NOMO-1 (cell line): ENCODE data around the gene PPP1R11.
"Not testable (repeated sequence)": the region's sequence is repeated elsewhere in the genome, so short reads cannot be mapped to it uniquely, and the experiment has no call there.

ENCODE experiments used
- DNase-seq, 2 experiments: peaks; one replicate each; lab custom pipeline; 2025; ENCODE audit not compliant: unreplicated experiment in 2 of 2; lab: John Stamatoyannopoulos, UW

Gene PPP1R11, protein sequence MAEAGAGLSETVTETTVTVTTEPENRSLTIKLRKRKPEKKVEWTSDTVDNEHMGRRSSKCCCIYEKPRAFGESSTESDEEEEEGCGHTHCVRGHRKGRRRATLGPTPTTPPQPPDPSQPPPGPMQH

DNA sequence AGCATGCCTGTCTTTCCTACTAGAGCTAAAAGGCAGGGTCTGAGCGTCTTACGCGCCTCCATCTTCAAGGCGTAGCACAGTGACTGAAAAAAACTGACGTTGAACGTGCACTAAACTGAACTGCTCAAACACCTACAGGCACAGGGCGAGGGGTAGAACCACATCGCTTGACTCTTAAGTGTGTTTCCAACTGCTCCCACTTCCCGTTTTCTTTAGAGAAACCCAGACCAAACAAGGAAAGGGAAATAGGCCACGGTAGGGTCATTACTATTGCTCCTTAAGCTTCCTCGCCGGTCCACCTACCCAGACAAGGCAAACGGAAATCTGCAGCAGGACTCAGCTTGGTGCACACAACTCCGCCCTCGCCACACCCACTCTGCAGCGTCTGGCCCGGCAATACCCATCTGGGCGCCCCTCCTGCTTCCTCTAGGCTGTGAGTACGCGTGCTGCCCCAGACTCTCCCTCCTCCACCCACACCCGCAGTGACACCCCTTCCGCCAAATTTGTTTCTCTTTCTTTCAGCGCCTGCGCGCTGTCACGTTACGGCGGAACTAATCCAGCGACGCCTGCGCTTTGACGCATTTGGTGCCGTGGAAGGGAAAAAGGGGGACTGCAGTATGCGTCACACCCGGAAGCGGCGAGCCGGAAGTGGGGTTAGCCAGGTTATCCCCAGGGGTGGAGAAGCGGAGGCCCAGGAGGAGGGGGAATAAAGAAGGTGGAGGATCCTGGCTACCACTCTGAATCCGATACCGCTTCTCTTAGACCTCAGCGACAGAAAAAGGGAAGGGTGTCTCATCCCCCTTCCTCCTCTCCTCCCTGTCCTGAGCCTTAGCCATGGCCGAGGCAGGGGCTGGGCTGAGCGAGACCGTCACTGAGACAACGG lies at the start of gene PPP1R11:
Gene PPP1R11, plus strand, starts transcription at position 622 of the 883 bp plus-strand sequence. Its CDS starts 213 bp downstream, at position 835.
- DNase-seq = peak; percentile 99 to 100

DNA sequence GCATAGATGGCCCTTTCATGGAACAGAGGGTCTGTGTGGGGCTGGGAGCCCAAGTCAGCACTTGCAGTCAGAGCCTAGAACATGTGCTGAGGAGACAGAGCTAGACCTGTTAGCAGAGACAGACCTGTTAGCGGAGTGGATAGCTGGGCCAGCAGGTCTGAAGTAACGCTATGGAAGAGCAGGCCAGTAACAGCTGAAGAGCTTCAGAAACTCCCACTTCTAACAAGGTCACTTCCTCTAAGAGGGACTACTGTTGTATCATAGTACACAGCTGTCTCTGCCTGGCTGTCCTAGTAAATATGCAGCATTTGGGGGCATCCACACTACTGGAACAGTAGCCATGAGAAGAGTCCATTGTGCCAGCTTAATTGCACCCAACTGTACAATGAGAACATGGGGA lies 47.2 kb upstream of the PPP1R11 start:
- no peak for DNase-seq

DNA sequence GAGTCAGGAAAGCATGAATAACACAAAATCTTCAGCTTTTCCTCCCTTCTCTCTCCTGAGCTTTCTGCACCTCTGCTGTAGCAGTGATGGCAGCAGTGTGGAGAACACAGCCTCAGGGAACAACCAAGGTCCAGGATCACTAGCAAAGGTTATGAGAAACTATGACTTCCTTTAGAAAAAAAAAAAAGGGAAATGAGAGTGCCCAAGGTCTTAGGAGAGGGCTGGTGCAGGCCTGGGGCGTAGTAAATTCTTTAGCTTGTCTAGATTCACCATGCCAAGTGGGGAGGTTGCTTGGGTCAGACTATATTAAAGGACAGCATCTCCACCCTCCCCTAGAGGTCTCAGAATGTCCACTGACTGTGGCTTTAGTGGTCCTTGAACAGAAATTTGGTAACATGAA lies 46.4 kb upstream of the PPP1R11 start:
- DNase-seq = peak; percentile 52 to 57

DNA sequence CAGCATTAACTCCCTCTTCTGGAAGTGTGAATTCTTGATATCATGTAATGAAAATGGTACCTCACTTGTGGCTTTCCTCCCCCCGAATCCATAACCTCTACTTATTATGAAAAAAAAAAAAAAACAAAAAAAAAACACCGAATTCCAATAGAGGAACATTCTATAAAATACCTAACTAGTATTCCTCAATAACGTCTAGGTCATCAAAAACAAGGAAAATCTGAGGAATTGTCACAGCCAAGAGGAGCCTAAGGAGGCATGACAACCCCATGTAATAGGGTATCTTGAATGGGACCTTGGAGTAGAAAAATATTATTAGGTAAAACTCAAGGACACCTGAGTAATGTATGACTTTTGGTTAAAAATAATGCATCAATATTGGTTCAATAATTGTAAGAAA lies 44.8 kb upstream of the PPP1R11 start:
- DNase-seq = no peak

DNA sequence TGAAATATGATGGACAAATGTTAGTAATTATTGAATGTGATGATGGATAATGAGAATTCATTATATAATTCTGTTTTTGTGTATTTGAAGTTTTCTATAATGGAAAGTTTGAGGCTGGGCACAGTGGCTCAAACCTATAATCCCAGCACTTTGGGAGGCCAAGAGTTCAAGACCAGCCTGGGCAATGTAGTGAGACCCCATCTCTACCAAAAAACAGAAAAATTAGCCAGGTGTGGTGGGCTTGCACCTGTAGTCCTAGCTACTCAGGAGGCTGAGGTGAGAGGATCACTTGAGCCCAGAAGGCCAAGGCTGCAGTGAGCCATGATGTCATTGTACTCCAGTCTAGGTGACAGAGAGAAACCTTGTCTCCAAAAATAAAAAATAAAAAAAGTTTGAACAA lies 44.3 kb upstream of the PPP1R11 start:
- DNase-seq = not testable (repeated sequence)

DNA sequence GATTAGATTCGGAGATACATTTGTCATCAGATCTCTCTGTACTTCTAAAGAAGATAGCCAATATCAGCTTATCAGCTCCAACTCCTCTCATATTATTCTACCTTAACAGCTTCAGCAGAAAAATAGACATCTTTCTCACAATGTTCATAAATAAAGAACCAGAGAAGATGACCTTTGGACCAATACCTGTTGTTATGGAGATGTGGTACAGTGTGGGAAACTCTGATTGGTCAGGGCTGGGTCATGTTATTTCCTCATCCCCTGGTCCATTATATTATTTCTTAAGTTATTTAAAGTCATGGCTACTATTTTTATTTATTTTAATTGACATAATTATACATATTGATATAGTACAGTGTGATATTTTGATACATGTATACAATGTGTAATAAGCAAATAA lies 41.8 kb upstream of the PPP1R11 start:
- DNase-seq = no peak

DNA sequence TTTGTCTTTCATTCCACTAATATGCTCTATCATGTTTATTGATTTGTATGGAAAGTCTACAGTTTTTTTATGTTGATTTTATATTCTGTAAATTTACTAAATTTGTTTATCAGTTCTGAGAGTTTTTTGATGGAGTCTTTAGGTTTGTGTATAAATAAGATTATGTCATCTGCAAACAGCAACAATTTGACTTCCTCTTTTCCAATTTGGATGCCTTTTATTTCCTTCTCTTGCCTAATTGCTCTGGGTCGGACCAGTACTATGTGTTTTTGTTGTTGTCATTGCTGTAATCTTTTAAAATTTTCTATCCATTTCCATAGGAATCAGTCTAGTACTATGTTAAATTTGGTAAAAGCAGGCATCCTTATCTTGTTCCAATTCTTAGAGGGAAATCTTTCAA lies 37.4 kb upstream of the PPP1R11 start:
- no peak for DNase-seq

DNA sequence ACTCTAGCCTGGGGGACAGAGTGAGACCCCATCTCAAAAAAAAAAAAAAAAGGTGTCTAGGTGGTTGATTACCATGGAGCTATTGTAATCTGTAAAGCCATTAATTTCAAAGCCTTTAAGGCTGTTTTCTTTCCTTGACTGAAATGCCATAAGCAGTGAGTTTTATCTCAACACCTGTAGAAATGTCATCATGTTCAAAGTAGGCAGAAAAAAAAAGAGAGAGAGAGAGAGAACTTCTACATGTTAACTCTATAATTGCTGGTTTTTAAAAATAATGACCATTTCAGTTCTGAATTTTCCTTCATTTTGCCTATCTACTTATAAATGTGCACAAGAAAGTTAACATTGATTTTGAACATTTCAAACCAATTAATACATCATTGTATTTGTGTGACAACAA lies 35.6 kb upstream of the PPP1R11 start:
- DNase-seq = no peak

DNA sequence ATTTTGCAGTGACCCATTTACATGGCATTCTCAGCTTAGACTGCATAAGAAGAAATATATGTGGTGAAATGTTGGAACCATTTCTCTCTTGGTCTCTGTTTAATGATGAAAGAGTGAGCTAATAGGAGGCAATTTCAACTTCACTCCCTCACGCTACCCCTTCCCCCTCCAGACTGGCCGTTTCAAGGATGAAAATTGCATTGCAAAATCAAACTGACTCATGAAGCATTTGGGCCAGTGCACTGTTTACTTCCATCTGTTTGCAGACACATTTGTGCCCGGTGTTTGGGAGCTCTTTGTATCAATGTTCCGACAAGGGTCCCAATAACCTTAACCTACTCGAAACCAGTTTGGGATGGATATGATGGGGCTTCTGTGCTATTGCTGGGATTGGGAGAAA lies 33.6 kb upstream of the PPP1R11 start:
- DNase-seq = peak; percentile 84 to 90

DNA sequence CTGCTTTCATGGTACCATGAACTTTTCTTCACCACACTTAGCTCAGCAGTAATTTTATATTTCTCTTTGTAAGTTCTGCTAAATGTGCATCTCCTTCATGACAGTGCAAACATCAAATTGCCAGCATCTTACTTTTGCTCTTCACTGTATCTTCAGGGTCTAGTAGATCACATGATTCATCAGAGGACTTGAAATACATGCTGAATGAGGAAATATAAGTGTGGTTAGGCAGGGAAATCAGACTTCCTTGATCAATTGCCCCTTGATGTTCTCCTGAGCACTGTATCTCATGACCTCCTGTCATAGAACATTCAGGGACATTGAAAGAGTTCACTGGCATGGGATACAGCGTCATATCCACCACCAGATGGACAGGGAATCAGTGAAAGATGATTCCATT lies 31.2 kb upstream of the PPP1R11 start:
- peak in 1 of 2 experiments; percentile 52 for DNase-seq

DNA sequence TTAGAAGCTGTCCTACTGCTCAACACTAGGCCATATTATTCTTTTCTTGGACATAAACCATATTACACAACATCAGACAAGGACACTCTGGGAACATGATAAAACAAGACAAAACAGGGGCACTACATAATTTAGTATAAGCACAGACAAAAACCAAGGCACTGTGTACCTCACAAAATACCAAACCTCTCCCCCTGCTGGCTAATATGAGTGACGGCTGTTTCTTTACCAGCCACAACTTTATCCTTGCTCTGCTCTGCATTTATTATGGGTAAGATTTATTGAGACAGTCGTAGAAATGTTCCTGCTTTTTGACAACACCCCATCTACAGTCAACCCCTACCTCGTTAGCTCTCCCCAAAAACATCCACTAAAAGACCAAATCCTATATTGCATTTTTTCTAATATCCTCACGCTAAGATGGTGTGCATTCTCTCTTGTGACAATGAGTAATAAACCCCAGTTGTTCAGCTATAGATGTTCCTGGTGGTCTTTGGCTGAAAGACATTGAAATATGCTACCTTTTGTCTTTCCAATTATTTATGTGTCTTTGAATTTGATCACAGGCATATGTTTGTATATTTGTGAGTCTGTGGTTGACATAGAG lies 29.7 kb upstream of the PPP1R11 start:
- DNase-seq = peak in 1 of 2 experiments; percentile 53

DNA sequence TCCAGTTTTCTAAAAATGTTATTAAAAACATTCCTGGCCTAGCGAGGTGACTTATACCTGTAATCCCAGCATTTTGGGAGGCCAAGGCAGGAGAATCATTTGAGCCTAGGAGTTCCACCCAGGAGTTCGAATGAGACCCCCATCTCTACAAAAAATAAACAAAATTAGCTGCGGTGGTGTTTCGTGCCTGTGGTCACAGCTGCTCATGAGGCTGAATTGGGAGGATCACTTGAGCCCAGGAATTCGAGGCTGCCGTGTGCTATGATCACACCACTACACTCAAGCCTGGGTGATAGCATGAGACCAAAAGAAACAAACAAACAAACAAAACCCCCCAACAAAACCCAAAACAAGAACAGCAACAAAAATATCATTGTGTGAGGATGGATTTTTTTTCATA lies 25.8 kb upstream of the PPP1R11 start:
- DNase-seq = no peak

DNA sequence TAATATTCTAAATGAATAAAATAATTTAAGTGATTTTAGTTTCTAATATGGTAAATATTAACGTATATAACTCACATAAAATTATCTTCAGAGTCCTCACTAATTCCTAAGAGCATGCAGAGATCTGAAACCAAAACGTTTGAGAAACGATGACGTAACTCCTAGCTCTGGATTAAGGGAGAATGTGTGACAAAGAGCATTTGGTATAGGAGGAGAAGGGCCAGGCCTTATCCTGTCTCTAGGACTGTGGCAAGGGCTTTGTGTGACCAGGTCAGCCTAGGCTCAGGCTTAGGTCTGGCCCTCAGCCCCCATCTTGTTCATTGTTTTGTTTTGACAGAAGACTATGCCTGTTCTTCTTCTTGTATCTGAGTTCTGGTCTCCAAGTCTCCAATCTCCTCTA lies 25.2 kb upstream of the PPP1R11 start:
- no peak for DNase-seq

DNA sequence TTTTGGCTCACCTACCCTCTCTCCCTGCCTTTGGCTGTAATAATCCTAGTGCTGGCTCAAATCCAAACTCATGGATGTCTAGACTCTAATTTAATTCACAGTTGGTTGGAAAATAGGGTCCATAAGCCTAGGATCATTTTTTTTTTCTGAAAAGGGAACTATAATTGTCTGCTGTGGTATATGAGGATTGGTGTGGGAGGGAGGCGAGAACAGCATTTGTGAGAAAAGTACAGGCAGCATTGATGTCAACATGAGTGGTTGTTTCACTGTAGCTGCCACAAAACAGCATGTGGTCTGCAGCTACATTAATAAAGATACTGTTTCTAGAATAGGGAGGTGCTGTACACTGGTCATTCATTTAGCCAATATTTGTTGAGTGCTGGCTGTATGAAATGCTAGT lies 24.5 kb upstream of the PPP1R11 start:
- no peak for DNase-seq

DNA sequence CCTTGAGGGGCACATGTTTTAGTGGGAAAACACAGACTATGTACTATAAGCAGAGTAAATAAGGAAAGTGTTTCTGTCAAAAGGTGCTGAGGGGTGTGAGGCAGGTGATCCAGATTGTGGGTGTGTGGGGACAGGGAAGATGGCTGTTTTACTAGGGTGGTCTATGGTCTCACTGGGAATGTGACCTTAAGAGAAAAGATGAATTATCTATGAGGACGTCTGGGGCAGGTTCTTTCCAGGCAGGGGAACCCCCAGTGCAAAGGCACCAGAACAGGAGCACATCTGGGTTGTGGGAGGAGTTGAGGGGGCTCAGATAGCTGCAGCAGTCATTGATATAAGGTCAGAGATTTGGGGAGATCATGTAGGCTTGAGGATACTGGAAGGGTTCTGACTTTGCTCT lies 24.1 kb upstream of the PPP1R11 start:
- no peak for DNase-seq

DNA sequence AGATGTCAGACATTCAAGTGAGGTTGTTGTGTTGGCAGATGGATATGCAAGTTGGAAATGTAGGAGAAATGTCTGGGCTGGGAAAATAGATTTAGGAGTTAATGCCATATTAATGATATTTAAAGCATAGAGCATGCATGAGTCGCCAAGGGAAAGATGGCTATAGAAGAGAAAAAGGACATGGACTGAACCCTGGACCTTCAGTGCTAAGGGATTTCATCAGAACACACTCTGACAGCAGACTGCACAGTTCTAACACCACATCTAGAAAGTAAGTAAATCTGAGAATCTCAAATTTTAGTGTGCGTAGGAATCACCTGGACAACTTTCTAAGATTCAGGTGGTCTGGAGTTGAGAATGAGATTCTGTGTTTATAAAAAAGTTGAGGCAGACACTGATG lies 23.3 kb upstream of the PPP1R11 start:
- DNase-seq = no peak

DNA sequence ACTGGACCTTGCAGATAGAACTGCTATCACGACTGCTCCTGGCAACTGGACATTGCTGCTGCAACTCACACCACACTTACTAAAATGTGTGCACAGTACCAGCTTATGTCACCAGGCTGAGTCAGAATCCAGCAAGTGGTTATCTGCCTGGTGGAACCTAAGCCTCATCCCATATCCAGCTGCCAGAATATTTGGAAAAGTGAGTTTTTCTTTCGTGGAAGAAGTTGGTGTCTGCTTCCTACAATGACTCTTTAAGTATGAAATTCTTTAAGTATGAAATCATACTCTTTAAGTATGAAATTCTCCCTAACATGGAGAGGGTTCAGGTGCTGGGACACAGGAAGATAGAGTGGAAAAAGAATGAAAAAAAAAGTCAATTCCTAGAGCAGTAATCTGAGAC lies 22.4 kb upstream of the PPP1R11 start:
- DNase-seq = no peak

DNA sequence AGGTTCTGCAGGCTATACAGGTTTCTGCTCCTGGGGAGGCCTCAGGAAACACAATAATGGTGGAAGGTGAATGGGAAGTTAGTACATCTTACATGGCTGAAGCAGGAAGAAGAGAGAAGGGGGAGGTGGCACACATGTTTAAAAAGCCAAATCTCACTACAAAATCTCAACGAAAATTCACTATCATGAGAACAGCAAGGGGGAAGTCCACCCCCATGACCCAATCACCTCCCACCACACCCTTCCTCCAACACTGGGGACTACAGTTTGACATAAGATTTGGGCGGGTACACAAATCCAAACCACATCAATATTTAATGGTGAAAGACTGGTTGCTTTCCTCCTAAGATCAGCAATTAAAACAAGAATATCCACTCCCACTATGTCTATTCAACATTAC lies 19.8 kb upstream of the PPP1R11 start:
- DNase-seq = peak in 1 of 2 experiments; percentile 10

DNA sequence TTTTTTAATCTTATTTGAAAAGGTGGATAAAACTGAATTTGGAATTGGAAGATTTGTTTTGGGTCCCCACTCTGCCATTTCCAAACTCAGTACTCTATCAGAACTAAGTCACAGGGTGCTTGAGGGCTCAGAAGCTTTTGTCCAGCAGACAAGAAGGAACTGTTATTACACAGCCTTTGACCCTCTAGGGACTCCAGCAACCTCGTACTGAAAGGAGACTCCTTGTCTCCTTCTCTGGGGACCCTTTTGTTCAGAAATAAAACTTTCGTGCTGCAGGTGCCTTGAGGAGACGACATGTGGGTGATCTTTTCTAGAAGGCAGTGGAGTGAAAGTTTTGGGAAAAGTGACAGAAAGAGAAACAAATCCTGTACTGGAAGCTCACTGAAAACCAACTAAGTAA lies 13.3 kb upstream of the PPP1R11 start:
- DNase-seq = no peak

DNA sequence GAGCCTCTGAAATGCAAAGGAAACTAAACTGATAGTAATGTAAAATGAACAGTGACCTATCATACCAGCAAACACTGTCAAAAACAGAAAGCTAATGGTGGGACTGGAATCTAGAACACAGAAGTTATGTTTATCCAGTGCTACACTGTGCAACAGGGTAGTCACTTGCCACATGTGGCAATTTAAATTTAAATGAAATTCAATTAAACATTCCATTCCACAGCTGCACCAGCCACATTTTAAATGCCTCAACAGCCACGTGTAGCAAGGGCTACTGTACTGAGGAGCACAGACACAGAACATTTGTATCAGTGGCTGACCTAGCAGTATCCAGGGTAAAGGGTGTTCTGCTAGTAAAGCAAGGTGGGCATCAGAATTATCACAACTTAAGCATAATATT lies 11.5 kb upstream of the PPP1R11 start:
- no peak for DNase-seq

DNA sequence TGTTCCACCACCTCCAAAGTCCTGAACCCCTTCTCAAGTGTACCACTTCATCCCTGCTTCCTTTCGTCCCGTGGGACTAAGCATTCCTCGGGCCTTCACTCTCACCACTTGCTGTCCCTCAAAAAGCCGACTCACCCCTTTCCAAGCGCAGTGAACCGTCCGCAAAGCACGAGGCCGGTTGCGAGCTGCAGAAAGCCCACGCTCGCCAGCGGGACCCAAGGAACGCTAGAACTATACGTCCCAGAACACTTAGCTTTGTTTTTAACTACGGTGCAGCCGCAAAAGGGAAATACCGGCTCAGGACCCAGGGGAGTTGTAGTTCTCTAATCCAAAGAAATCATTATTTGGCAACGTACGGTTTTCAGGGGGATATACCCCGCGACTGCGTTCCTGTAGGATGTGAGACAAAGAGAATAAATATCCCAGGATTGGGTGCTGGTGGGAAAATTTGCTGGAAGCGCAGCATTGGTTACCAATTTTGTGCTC lies 6.3 kb upstream of the PPP1R11 start:
- peak; percentile 69 for DNase-seq
